MM.1S (cell line): ENCODE measurements around the gene PPP2R3B.

Experiments
- DNase-seq: peaks from one replicate; pipeline ENCODE4 v3.0.0-alpha.2; 2015
- H2AFZ ChIP-seq: fragments of 300-600 bp; sonication (generic); 2 replicates; pipeline ENCODE4 v1.6.0; 2016; ENCODE audit warnings: antibody characterized with exemption, low read length
- H3F3A ChIP-seq: fragments of 300-600 bp; sonication (generic); 2 replicates; pipeline ENCODE4 v1.6.1; 2016; ENCODE audit warnings: mild to moderate bottlenecking, antibody characterized with exemption, low read length, moderate library complexity, mixed read lengths; ENCODE audit not compliant: insufficient read depth
- H3K27ac ChIP-seq: fragments of 300-600 bp; sonication (generic); 2 replicates; pipeline ENCODE4 v1.5.1; 2016; ENCODE audit warnings: mild to moderate bottlenecking, low read length
- H3K27me3 ChIP-seq: fragments of 300-600 bp; sonication (generic); replicated peaks from 2 replicates; pipeline ENCODE4 v1.6.0; 2016; ENCODE audit warnings: low read length; ENCODE audit not compliant: insufficient read depth
- H3K36me3 ChIP-seq: fragments of 300-600 bp; sonication (generic); replicated peaks from 2 replicates; pipeline ENCODE4 v1.6.1; 2016; ENCODE audit warnings: mild to moderate bottlenecking, low read length, mixed read lengths; ENCODE audit not compliant: insufficient read depth
- H3K4me1 ChIP-seq: fragments of 300-600 bp; sonication (generic); 2 replicates; pipeline ENCODE4 v1.6.1; 2016; ENCODE audit warnings: low read length, mixed read lengths
- H3K4me2 ChIP-seq: fragments of 300-600 bp; sonication (generic); 2 replicates; pipeline ENCODE4 v1.6.0; 2016; ENCODE audit warnings: low read depth, low read length
- H3K4me3 ChIP-seq: fragments of 300-600 bp; sonication (generic); 2 replicates; pipeline ENCODE4 v1.5.1; 2016; ENCODE audit warnings: low read length, mixed read lengths
- H3K79me2 ChIP-seq: fragments of 300-600 bp; sonication (generic); 2 replicates; pipeline ENCODE4 v1.6.1; 2016; ENCODE audit warnings: mixed run types, low read length, mixed read lengths
- H3K9ac ChIP-seq: fragments of 300-600 bp; sonication (generic); 2 replicates; pipeline ENCODE4 v1.6.1; 2016; ENCODE audit warnings: low read length, mixed read lengths
- H3K9me2 ChIP-seq: fragments of 300-600 bp; sonication (generic); replicated peaks from 2 replicates; pipeline ENCODE4 v1.6.1; 2016; ENCODE audit warnings: mild to moderate bottlenecking, low read length, mixed read lengths; ENCODE audit not compliant: insufficient read depth
- H3K9me3 ChIP-seq: fragments of 300-600 bp; sonication (generic); replicated peaks from 2 replicates; pipeline ENCODE4 v1.6.1; 2016; ENCODE audit warnings: mild to moderate bottlenecking, low read length, mixed read lengths; ENCODE audit not compliant: insufficient read depth
- H4K20me1 ChIP-seq: fragments of 300-600 bp; sonication (generic); 2 replicates; pipeline ENCODE4 v1.6.1; 2016; ENCODE audit warnings: mild to moderate bottlenecking, low read length, moderate library complexity, mixed read lengths; ENCODE audit not compliant: insufficient read depth
- CTCF ChIP-seq: fragments of 300-600 bp; sonication (generic); IDR thresholded peaks from 2 replicates; pipeline ENCODE4 v1.5.1; 2016; ENCODE audit warnings: antibody characterized with exemption, low read length, mixed read lengths
- EZH2 ChIP-seq: fragments of 300-600 bp; sonication (generic); optimal IDR thresholded peaks from 2 replicates; pipeline ENCODE3; 2017; ENCODE audit warnings: low read depth, mild to moderate bottlenecking, antibody characterized with exemption, low read length, mixed read lengths
- EZH2phosphoT487 ChIP-seq: fragments of 300-600 bp; sonication (generic); IDR thresholded peaks from 2 replicates; pipeline ENCODE4 v1.6.1; 2018; ENCODE audit warnings: antibody characterized with exemption, low read length

The PPP2R3B gene

GRCh38 chrX:348461-349117, 38.1 kb downstream of the PPP2R3B start:
- TF ChIP-seq EZH2phosphoT487 (no peak), CTCF (no peak), EZH2 (no peak)
- H3K4me1 ChIP-seq: no peaks in the 10 kb centered on the region
- no peaks in the 10 kb centered on the region for H3K36me3 ChIP-seq
- H3K9me2 ChIP-seq: no peaks in the 10 kb centered on the region
- H3K27ac ChIP-seq: no peak overlapping the region
- H3F3A ChIP-seq: no peaks in the 10 kb centered on the region
- no peak for DNase-seq
- no peak overlapping the region for H3K4me3 ChIP-seq
- no peak overlapping the region for H3K4me2 ChIP-seq
- H3K9ac ChIP-seq: no peak overlapping the region
- H3K27me3 ChIP-seq: no peaks in the 10 kb centered on the region
- no peaks in the 10 kb centered on the region for H4K20me1 ChIP-seq
- no peaks in the 10 kb centered on the region for H3K79me2 ChIP-seq
- no peaks in the 10 kb centered on the region for H3K9me3 ChIP-seq
- no peak overlapping the region for H2AFZ ChIP-seq

- no peaks in the 10 kb centered on the region for H3K9me3 ChIP-seq
- no peaks in the 10 kb centered on the region for H3K36me3 ChIP-seq
Measured at GRCh38 chrX:347351-348117, 39.2 kb downstream of the PPP2R3B start.

GRCh38 chrX:346034-346813, 40.5 kb downstream of the PPP2R3B start:
- H3K4me2 ChIP-seq: no peak overlapping the region
- H3K9me3 ChIP-seq: no peaks in the 10 kb centered on the region
- H3K79me2 ChIP-seq: no peaks in the 10 kb centered on the region
- H3K27ac ChIP-seq: no peak overlapping the region
- no peak for TF ChIP-seq CTCF
- no peak for TF ChIP-seq EZH2
- no peak for TF ChIP-seq EZH2phosphoT487
- no peaks in the 10 kb centered on the region for H3K9me2 ChIP-seq
- no peaks in the 10 kb centered on the region for H3K27me3 ChIP-seq
- no peaks in the 10 kb centered on the region for H3K4me1 ChIP-seq
- no peak overlapping the region for H3K9ac ChIP-seq
- DNase-seq: no peak
- H4K20me1 ChIP-seq: no peaks in the 10 kb centered on the region
- no peak overlapping the region for H3K4me3 ChIP-seq
- no peak overlapping the region for H2AFZ ChIP-seq
- no peaks in the 10 kb centered on the region for H3K36me3 ChIP-seq
- H3F3A ChIP-seq: no peaks in the 10 kb centered on the region

More at GRCh38 chrX:347351-348117, 39.2 kb downstream of the PPP2R3B start:
- H3K4me2 ChIP-seq: no peak overlapping the region
- no peaks in the 10 kb centered on the region for H3K9me2 ChIP-seq
- no peak for TF ChIP-seq EZH2
- no peak for TF ChIP-seq EZH2phosphoT487
- TF ChIP-seq CTCF: no peak
- H3K79me2 ChIP-seq: no peaks in the 10 kb centered on the region
- H4K20me1 ChIP-seq: no peaks in the 10 kb centered on the region
- H3K27me3 ChIP-seq: no peaks in the 10 kb centered on the region
- H3K4me1 ChIP-seq: no peaks in the 10 kb centered on the region
- H3K27ac ChIP-seq: no peak overlapping the region
- no peak overlapping the region for H3K4me3 ChIP-seq
- H2AFZ ChIP-seq: no peak overlapping the region
- no peak overlapping the region for H3K9ac ChIP-seq
- DNase-seq: no peak
- H3F3A ChIP-seq: no peaks in the 10 kb centered on the region
